Activated naive CD8-positive, alpha-beta T cell treated with anti-CD3 and anti-CD28 coated beads for 36 hours (primary cell): ENCODE results near the gene OR2T3. TPM values are rescaled to one million over a fixed set of nuclear protein-coding genes. Genes with fewer than 3 reads are reported as not detected.
"Not testable (repeated sequence)": the region's sequence is repeated elsewhere in the genome, so short reads cannot be mapped to it uniquely, and the experiment has no call there.

Experiments used
- DNase-seq: peaks from one replicate; pipeline ENCODE4 v3.0.0; 2021
- H3K27ac Mint-ChIP-seq: one replicate; pipeline ENCODE4 v1.8.0; 2022; ENCODE audit warnings: mild to moderate bottlenecking, moderate library complexity, mixed read lengths
- H3K27me3 Mint-ChIP-seq: one replicate; pipeline ENCODE4 v1.8.0; 2022; ENCODE audit warnings: mild to moderate bottlenecking, mixed read lengths
- H3K36me3 Mint-ChIP-seq: one replicate; pipeline ENCODE4 v1.8.0; 2021; ENCODE audit warnings: mild to moderate bottlenecking, mixed read lengths
- H3K4me1 Mint-ChIP-seq: one replicate; pipeline ENCODE4 v1.8.0; 2021; ENCODE audit warnings: mixed read lengths
- H3K4me3 Mint-ChIP-seq: one replicate; pipeline ENCODE4 v1.8.0; 2022; ENCODE audit warnings: mild to moderate bottlenecking, moderate library complexity, mixed read lengths
- H3K9me3 Mint-ChIP-seq: one replicate; pipeline ENCODE4 v1.8.0; 2022; ENCODE audit warnings: mixed read lengths
- total RNA-seq, 2 experiments: library from RNA; stranded (reverse); gene quantifications; one replicate each; pipeline ENCODE4 v1.2.3, GENCODE V29; 2021

The OR2T3 gene, protein sequence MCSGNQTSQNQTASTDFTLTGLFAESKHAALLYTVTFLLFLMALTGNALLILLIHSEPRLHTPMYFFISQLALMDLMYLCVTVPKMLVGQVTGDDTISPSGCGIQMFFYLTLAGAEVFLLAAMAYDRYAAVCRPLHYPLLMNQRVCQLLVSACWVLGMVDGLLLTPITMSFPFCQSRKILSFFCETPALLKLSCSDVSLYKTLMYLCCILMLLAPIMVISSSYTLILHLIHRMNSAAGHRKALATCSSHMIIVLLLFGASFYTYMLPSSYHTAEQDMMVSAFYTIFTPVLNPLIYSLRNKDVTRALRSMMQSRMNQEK
- not detected for total RNA-seq

GRCh38 chr1:248473051-248473450 lies at the start of gene OR2T3:
Gene OR2T3 (plus strand): TSS chr1:248473351. CDS start chr1:248473351, 0 bp downstream.
- not testable (repeated sequence) for H3K4me1 Mint-ChIP-seq, H3K4me3 Mint-ChIP-seq, H3K27ac Mint-ChIP-seq, DNase-seq, H3K27me3 Mint-ChIP-seq, H3K9me3 Mint-ChIP-seq
- H3K36me3 Mint-ChIP-seq, result peaks cover 13% of the 10 kb centered on the region

- H3K36me3 Mint-ChIP-seq, H3K27ac Mint-ChIP-seq, H3K9me3 Mint-ChIP-seq, DNase-seq, H3K4me1 Mint-ChIP-seq, H3K27me3 Mint-ChIP-seq, H3K4me3 Mint-ChIP-seq: not testable (repeated sequence)
Measured at GRCh38 chr1:248427526-248428191, 45.5 kb upstream of the OR2T3 start.

- not testable (repeated sequence) for H3K9me3 Mint-ChIP-seq, DNase-seq, H3K27me3 Mint-ChIP-seq, H3K4me1 Mint-ChIP-seq, H3K36me3 Mint-ChIP-seq, H3K4me3 Mint-ChIP-seq, H3K27ac Mint-ChIP-seq
Measured at GRCh38 chr1:248428192-248428533, 45.0 kb upstream of the OR2T3 start.

DNA sequence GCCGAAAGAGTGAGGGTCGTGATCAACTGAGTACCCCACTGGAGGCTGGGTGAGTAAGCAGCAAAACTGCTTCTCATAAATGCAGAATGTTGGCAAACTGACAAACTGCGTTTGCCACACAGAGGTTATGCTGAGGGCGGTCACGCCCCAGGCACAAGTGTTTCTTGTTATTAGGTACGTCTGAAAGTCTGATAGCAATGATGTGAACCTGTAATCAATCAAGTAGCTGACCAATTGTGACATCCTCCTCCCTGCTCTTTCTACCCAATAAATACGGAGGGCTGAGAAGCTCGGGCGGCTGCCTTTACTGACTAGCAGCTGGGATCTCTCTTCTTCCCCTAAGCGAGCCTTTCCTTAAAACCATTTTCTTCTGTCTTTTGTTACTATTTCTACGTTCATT lies 41.5 kb upstream of the OR2T3 start:
- not testable (repeated sequence) for H3K36me3 Mint-ChIP-seq, H3K4me1 Mint-ChIP-seq, DNase-seq, H3K27me3 Mint-ChIP-seq, H3K27ac Mint-ChIP-seq, H3K9me3 Mint-ChIP-seq, H3K4me3 Mint-ChIP-seq

- not testable (repeated sequence) for H3K4me1 Mint-ChIP-seq, DNase-seq, H3K4me3 Mint-ChIP-seq, H3K9me3 Mint-ChIP-seq, H3K27me3 Mint-ChIP-seq, H3K36me3 Mint-ChIP-seq, H3K27ac Mint-ChIP-seq
Measured at GRCh38 chr1:248432201-248432600, 41.0 kb upstream of the OR2T3 start.

DNA sequence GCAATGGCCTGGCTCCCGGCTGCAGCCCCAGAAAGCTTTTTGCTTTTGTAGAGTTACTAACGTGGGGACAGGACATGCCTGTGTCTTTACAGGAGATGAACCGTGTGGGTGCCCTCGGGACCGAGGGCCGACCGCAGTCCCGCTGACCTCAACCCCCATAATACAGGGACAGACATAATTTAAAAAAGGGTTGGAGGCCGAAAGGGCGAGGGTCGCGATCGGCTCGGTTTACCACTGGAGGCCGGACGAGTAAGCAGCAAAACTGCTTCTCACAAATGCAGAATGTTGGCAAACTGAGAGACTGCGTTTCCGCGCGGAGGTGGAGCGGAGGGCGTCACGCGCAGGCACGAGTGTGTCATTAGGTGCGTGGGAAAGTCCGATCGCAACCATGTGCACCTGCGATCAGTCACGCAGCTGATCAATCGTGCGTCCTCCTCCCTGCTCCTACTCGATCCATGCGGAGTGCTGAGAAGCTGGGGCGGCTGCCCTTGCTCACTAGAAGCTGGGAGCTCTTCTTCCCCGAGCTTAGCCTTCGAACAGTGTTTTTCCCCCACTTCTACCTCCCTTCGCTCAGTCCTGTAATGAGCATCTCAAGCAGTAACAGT lies 39.2 kb upstream of the OR2T3 start:
- H3K4me1 Mint-ChIP-seq, DNase-seq, H3K36me3 Mint-ChIP-seq, H3K27me3 Mint-ChIP-seq, H3K9me3 Mint-ChIP-seq, H3K4me3 Mint-ChIP-seq, H3K27ac Mint-ChIP-seq: not testable (repeated sequence)

DNA sequence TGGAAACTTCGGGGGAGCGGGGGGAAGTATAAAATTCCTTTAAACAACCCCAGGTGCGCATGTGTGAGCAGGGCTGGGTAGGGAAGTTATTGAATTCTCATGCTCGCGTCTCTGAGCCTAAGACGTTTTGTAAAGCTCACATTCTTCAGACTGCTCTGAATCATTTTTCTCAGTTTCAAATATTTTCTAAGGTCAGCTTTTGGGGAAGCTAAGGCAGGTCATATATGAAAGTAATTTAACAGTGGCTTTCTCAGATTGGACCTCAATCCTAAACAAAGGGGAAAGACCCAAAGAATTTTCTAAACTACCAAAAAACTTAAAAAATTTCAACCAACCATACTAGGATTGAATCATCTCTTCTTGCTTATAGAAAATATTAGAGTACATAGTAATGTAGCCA lies 38.2 kb upstream of the OR2T3 start:
- not testable (repeated sequence) for H3K27ac Mint-ChIP-seq, H3K4me1 Mint-ChIP-seq, H3K9me3 Mint-ChIP-seq, H3K27me3 Mint-ChIP-seq, H3K36me3 Mint-ChIP-seq, DNase-seq, H3K4me3 Mint-ChIP-seq

- not testable (repeated sequence) for H3K4me1 Mint-ChIP-seq, H3K9me3 Mint-ChIP-seq, H3K4me3 Mint-ChIP-seq, DNase-seq, H3K36me3 Mint-ChIP-seq, H3K27me3 Mint-ChIP-seq, H3K27ac Mint-ChIP-seq
Measured at GRCh38 chr1:248436303-248436702, 36.8 kb upstream of the OR2T3 start.

GRCh38 chr1:248438668-248439067 lies 34.5 kb upstream of the OR2T3 start:
- H3K9me3 Mint-ChIP-seq, result not testable (repeated sequence)

GRCh38 chr1:248439283-248439682 lies 33.9 kb upstream of the OR2T3 start:
- not testable (repeated sequence) for H3K27me3 Mint-ChIP-seq, H3K4me3 Mint-ChIP-seq, H3K36me3 Mint-ChIP-seq, H3K4me1 Mint-ChIP-seq, H3K27ac Mint-ChIP-seq, DNase-seq, H3K9me3 Mint-ChIP-seq

More at GRCh38 chr1:248438668-248439067, 34.5 kb upstream of the OR2T3 start:
- H3K36me3 Mint-ChIP-seq, H3K27me3 Mint-ChIP-seq, H3K4me1 Mint-ChIP-seq, H3K27ac Mint-ChIP-seq, DNase-seq, H3K4me3 Mint-ChIP-seq: not testable (repeated sequence)

DNA sequence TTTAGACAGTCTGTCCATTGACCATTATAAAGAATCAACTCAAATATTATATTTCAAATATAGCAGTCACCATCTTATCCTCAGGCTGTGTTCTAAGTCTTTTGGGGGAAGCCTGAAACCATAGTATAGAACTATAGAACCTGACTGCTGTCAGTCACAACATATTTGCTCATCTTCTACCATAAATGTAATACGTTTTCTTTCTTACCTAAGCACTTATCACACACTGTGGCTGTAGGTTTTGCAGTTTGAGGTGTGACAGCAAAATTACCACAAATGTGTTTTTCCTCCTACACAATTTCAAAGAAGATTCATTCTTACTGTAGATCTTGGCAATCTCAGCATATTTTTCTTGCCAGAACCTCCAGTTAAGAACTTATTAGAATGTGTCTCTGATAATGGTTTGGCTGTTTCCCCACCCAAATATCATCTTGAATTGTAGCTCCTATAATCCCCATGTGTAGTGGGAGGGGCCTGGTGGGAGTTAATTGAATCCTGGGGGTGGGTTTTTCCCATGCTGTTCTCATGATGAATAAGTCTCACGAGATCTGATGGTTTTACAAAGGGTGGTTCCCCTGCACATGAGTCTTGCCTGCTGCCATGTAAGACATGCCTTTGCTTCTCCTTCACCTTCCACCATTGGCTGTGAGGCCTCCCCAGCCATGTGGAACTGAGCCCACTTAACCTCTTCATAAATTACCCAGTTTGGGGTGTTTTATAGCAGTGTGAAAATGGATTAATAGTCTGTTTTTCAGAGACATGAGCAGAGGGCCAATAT lies 30.5 kb upstream of the OR2T3 start:
- not testable (repeated sequence) for H3K4me1 Mint-ChIP-seq, H3K27ac Mint-ChIP-seq, H3K4me3 Mint-ChIP-seq, H3K36me3 Mint-ChIP-seq, H3K27me3 Mint-ChIP-seq, DNase-seq, H3K9me3 Mint-ChIP-seq

GRCh38 chr1:248444603-248445002 lies 28.5 kb upstream of the OR2T3 start:
- not testable (repeated sequence) for H3K27ac Mint-ChIP-seq, H3K9me3 Mint-ChIP-seq, H3K36me3 Mint-ChIP-seq, DNase-seq, H3K4me1 Mint-ChIP-seq, H3K27me3 Mint-ChIP-seq, H3K4me3 Mint-ChIP-seq

GRCh38 chr1:248445399-248445798 lies 27.8 kb upstream of the OR2T3 start, which contains the start of gene OR2T2:
Gene OR2T2 (plus strand): TSS chr1:248445637. CDS start chr1:248452798, 7,161 bp downstream.
- H3K4me3 Mint-ChIP-seq, H3K36me3 Mint-ChIP-seq, H3K4me1 Mint-ChIP-seq, H3K27me3 Mint-ChIP-seq, H3K9me3 Mint-ChIP-seq, DNase-seq, H3K27ac Mint-ChIP-seq: not testable (repeated sequence)

DNA sequence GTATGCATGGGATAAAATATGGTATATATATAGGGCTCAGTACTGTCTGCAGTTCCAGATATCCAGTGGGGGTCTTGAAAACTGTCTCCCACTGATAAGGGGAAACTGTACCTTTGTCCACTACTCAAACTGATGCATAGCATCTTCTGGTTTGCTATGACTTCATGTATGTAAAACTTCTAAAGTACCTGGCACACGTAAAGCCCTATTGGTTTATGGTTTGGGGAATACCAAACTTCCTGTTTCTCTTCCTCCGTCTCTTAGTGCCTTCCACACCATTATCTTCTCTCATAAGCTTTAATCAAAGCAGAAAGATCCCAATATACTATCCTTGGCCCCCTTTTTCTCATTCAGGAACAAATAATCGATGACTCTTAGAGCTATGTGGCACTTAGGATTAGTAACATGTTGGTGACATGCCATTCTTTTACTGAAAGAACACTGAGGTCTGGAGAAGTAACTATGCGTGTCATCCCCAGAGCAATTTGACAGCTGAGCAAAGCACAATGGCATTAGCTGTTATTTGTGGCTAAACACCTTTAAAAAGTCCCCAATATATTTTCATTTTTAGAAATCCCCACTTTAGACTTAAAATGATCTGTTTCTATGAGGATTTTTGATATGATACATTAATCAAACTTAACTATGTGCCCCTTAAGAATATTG lies 24.6 kb upstream of the OR2T3 start:
- not testable (repeated sequence) for H3K9me3 Mint-ChIP-seq, H3K27me3 Mint-ChIP-seq

More for the DNA sequence above, 24.6 kb upstream of the OR2T3 start:
- DNase-seq, H3K4me3 Mint-ChIP-seq, H3K36me3 Mint-ChIP-seq, H3K27ac Mint-ChIP-seq, H3K4me1 Mint-ChIP-seq: not testable (repeated sequence)
